GM21515 (cell line): ENCODE data around the gene DIS3.
A peak's percentile ranks its signal among the peaks of the same experiment; 100 is the strongest.
"Not testable (repeated sequence)": the region's sequence is repeated elsewhere in the genome, so short reads cannot be mapped to it uniquely, and the experiment has no call there.

ENCODE experiments used
- ATAC-seq: cut with Tn5 transposase; IDR thresholded peaks from one replicate; pipeline ENCODE4 v1.9.1; 2021; ENCODE audit not compliant: unreplicated experiment

Gene DIS3

GRCh38 chr13:72754111-72754510 lies 27.6 kb downstream of the DIS3 start:
- no peak for ATAC-seq

- no peak for ATAC-seq
Measured at GRCh38 chr13:72751220-72751619, 30.5 kb downstream of the DIS3 start.

GRCh38 chr13:72745260-72745659 lies 36.4 kb downstream of the DIS3 start:
- no peak for ATAC-seq

GRCh38 chr13:72740015-72740414 lies 41.7 kb downstream of the DIS3 start:
- no peak for ATAC-seq

GRCh38 chr13:72737033-72737432 lies 44.7 kb downstream of the DIS3 start:
- ATAC-seq = no peak

- no peak for ATAC-seq
Measured at GRCh38 chr13:72728290-72728605, 53.5 kb downstream of the DIS3 start.

- peak; percentile 95 for ATAC-seq
Measured at GRCh38 chr13:72727417-72728289, 54.0 kb downstream of the DIS3 start, which contains the start of the genes BORA and MZT1. TSS of gene BORA (plus strand) at chr13:72727923. CDS start at chr13:72728941, 1,018 bp downstream. TSS of gene MZT1 (minus strand) at chr13:72727629. CDS start at chr13:72727602, 27 bp downstream.

- ATAC-seq = peak; percentile 26
Measured at GRCh38 chr13:72726726-72727416, 54.8 kb downstream of the DIS3 start.

GRCh38 chr13:72726185-72726584 lies 55.5 kb downstream of the DIS3 start:
- not testable (repeated sequence) for ATAC-seq

GRCh38 chr13:72716776-72717175 lies 64.9 kb downstream of the DIS3 start:
- no peak for ATAC-seq
